H9 (cell line): ENCODE data around the gene DSN1. TPM values are rescaled to one million over a fixed set of nuclear protein-coding genes. Genes with fewer than 3 reads are reported as not detected.
A peak's percentile ranks its signal among the peaks of the same experiment; 100 is the strongest.

Experiments
- DNase-seq: peaks from one replicate; pipeline ENCODE4 v3.0.0-alpha.2; 2017
- H2AFZ ChIP-seq: one replicate; pipeline ENCODE4 v1.6.1; 2013; ENCODE audit warnings: mild to moderate bottlenecking, low read length, control low read depth, moderate library complexity
- H2AK5ac ChIP-seq: 2 replicates; pipeline ENCODE4 v1.6.1; 2013; ENCODE audit warnings: low read length, control low read depth, mixed read lengths; ENCODE audit not compliant: insufficient read length
- H2BK120ac ChIP-seq: one replicate; pipeline ENCODE4 v1.6.1; 2013; ENCODE audit warnings: low read depth, mild to moderate bottlenecking, low read length, control low read depth, inconsistent platforms; ENCODE audit not compliant: poor library complexity, severe bottlenecking
- H2BK12ac ChIP-seq: 2 replicates; pipeline ENCODE4 v1.6.1; 2013; ENCODE audit warnings: low read length, control low read depth, mixed read lengths, low read depth; ENCODE audit not compliant: insufficient read length
- H2BK15ac ChIP-seq: 2 replicates; pipeline ENCODE4 v1.6.1; 2013; ENCODE audit warnings: low read depth, low read length, control low read depth
- H2BK20ac ChIP-seq: one replicate; pipeline ENCODE4 v1.6.1; 2013; ENCODE audit warnings: low read depth, mild to moderate bottlenecking, low read length, control low read depth, inconsistent platforms; ENCODE audit not compliant: poor library complexity, severe bottlenecking
- H2BK5ac ChIP-seq: 2 replicates; pipeline ENCODE4 v1.6.1; 2013; ENCODE audit warnings: low read length, control low read depth, mixed read lengths; ENCODE audit not compliant: insufficient read length
- H3K14ac ChIP-seq: 2 replicates; pipeline ENCODE4 v1.6.1; 2013; ENCODE audit warnings: low read length, control low read depth; ENCODE audit not compliant: insufficient read depth
- H3K18ac ChIP-seq: 2 replicates; pipeline ENCODE4 v1.6.1; 2013; ENCODE audit warnings: low read depth, mild to moderate bottlenecking, mixed read lengths, low read length, control low read depth; ENCODE audit not compliant: insufficient read length
- H3K23ac ChIP-seq: 2 replicates; pipeline ENCODE4 v1.6.1; 2013; ENCODE audit warnings: low read length, control low read depth, mixed read lengths, low read depth; ENCODE audit not compliant: insufficient read length
- H3K23me2 ChIP-seq: 2 replicates; pipeline ENCODE4 v1.6.1; 2013; ENCODE audit warnings: low read depth, mild to moderate bottlenecking, mixed read lengths, low read length, control low read depth; ENCODE audit not compliant: insufficient read length, poor library complexity, severe bottlenecking
- H3K27ac ChIP-seq: 2 replicates; pipeline ENCODE4 v1.5.1; 2013; ENCODE audit warnings: low read length, control low read depth, mixed read lengths, low read depth; ENCODE audit not compliant: insufficient read length
- H3K27me3 ChIP-seq: 2 replicates; pipeline ENCODE4 v1.6.1; 2013; ENCODE audit warnings: low read length, control low read depth, inconsistent platforms; ENCODE audit not compliant: insufficient read depth
- H3K4ac ChIP-seq: 2 replicates; pipeline ENCODE4 v1.6.1; 2013; ENCODE audit warnings: low read depth, mild to moderate bottlenecking, control low read depth, inconsistent platforms, low read length, moderate library complexity
- H3K4me1 ChIP-seq: 2 replicates; pipeline ENCODE4 v1.6.1; 2013; ENCODE audit warnings: low read length, control low read depth, inconsistent platforms; ENCODE audit not compliant: insufficient read depth
- H3K4me2 ChIP-seq: 2 replicates; pipeline ENCODE4 v1.6.1; 2013; ENCODE audit warnings: low read length, control low read depth, mixed read lengths; ENCODE audit not compliant: insufficient read length, insufficient read depth
- H3K56ac ChIP-seq: 2 replicates; pipeline ENCODE4 v1.6.1; 2013; ENCODE audit warnings: low read depth, mild to moderate bottlenecking, mixed read lengths, low read length, control low read depth; ENCODE audit not compliant: insufficient read length
- H3K79me1 ChIP-seq: 2 replicates; pipeline ENCODE4 v1.6.1; 2013; ENCODE audit warnings: low read depth, mild to moderate bottlenecking, moderate library complexity, low read length, control low read depth, inconsistent platforms; ENCODE audit not compliant: insufficient read depth, poor library complexity, severe bottlenecking
- H3K79me2 ChIP-seq: 2 replicates; pipeline ENCODE4 v1.6.1; 2013; ENCODE audit warnings: low read length, control low read depth, inconsistent platforms; ENCODE audit not compliant: insufficient read depth
- H3K9ac ChIP-seq: 2 replicates; pipeline ENCODE4 v1.6.1; 2013; ENCODE audit warnings: low read length, control low read depth, mixed read lengths; ENCODE audit not compliant: insufficient read length; ENCODE audit errors: extremely low read depth
- H3K9me3 ChIP-seq: one replicate; pipeline ENCODE4 v1.6.1; 2013; ENCODE audit warnings: low read depth, low read length, inconsistent platforms; ENCODE audit not compliant: control insufficient read depth
- H3T11ph ChIP-seq: one replicate; pipeline ENCODE4 v1.6.1; 2013; ENCODE audit warnings: mild to moderate bottlenecking, low read length, control low read depth, inconsistent platforms
- H4K20me1 ChIP-seq: one replicate; pipeline ENCODE4 v1.6.1; 2013; ENCODE audit not compliant: control insufficient read depth, insufficient read length, insufficient read depth
- H4K5ac ChIP-seq: 2 replicates; pipeline ENCODE4 v1.6.1; 2013; ENCODE audit warnings: low read depth, mild to moderate bottlenecking, mixed read lengths, low read length, control low read depth; ENCODE audit not compliant: insufficient read length
- H4K8ac ChIP-seq: replicated peaks from 2 replicates; pipeline ENCODE4 v1.6.1; 2013; ENCODE audit warnings: low read length, control low read depth, mixed read lengths, low read depth; ENCODE audit not compliant: insufficient read length
- H4K91ac ChIP-seq: 2 replicates; pipeline ENCODE4 v1.6.1; 2013; ENCODE audit warnings: low read depth, mild to moderate bottlenecking, moderate library complexity, mixed read lengths, low read length, control low read depth; ENCODE audit not compliant: insufficient read length
- H3K27ac Mint-ChIP-seq, 3 experiments: 2 replicates in 2 of 3; 3 replicates in 1 of 3; pipeline ENCODE4 v1.8.0; 2020 to 2021; ENCODE audit warnings: mixed read lengths in 3 of 3, mild to moderate bottlenecking in 1 of 3, moderate library complexity in 1 of 3
- H3K27me3 Mint-ChIP-seq: 2 replicates; pipeline ENCODE4 v1.8.0; 2021; ENCODE audit warnings: low read depth, mild to moderate bottlenecking, moderate library complexity, mixed read lengths
- H3K36me3 Mint-ChIP-seq, 3 experiments: 2 replicates in 2 of 3; 3 replicates in 1 of 3; pipeline ENCODE4 v1.8.0; 2020 to 2021; ENCODE audit warnings: low read depth in 3 of 3, mixed read lengths in 3 of 3; ENCODE audit not compliant: insufficient read depth in 1 of 3
- H3K4me1 Mint-ChIP-seq, 2 experiments: 2 replicates each; pipeline ENCODE4 v1.8.0; 2020; ENCODE audit warnings: mixed read lengths in 2 of 2
- H3K4me3 Mint-ChIP-seq, 2 experiments: 2 replicates in 1 of 2; 3 replicates in 1 of 2; pipeline ENCODE4 v1.8.0; 2020 to 2021; ENCODE audit warnings: mild to moderate bottlenecking in 2 of 2, mixed read lengths in 2 of 2, moderate library complexity in 1 of 2
- H3K9me3 Mint-ChIP-seq, 2 experiments: 2 replicates in 1 of 2; 3 replicates in 1 of 2; pipeline ENCODE4 v1.8.0; 2020; ENCODE audit warnings: mild to moderate bottlenecking in 2 of 2, mixed read lengths in 2 of 2, moderate library complexity in 1 of 2
- CTCF ChIP-seq: fragments of 200-600 bp; sonication (generic); conservative IDR thresholded peaks from 3 replicates; pipeline ENCODE4 v1.8.0; 2021; ENCODE audit warnings: antibody characterized with exemption, mild to moderate bottlenecking
- WGBS: extraction: QIAGEN DNeasy Blood & Tissue Kit; methylation state at CpG from one replicate; pipeline ENCODE4 v1.1.7; 2013; ENCODE audit warnings: missing lambda C conversion rate, low lambda C conversion rate, mixed read lengths; ENCODE audit not compliant: insufficient read length; ENCODE audit errors: extremely low coverage; 5-methylcytosine and 5-hydroxymethylcytosine counted together
- total RNA-seq: library from RNA; stranded (reverse); gene quantifications from 2 replicates; pipeline ENCODE4 v1.2.1, GENCODE V29; 2021

DSN1 gene
- total RNA-seq, 1 experiment from 2014 or later, result 22.8 TPM

- no peak overlapping the region for H2AFZ ChIP-seq
- no peaks in the 10 kb centered on the region for H3K4me1 ChIP-seq
- no peak overlapping the region for H4K91ac ChIP-seq
- H4K20me1 ChIP-seq, result no peaks in the 10 kb centered on the region
- peaks cover 2 to 45% (median 40%) of the 10 kb centered on the region in 3 experiments; a peak in 6 of 7 replicates for H3K36me3 Mint-ChIP-seq
- no peak overlapping the region for H3T11ph ChIP-seq
- no peak overlapping the region for H2BK20ac ChIP-seq
- H2AK5ac ChIP-seq, result no peak overlapping the region
- no peak overlapping the region for H2BK15ac ChIP-seq
- TF ChIP-seq CTCF, result no peak
- H3K18ac ChIP-seq, result no peak overlapping the region
- no peak overlapping the region for H3K9ac ChIP-seq
- no peak overlapping the region for H3K14ac ChIP-seq
- H3K23ac ChIP-seq, result no peak overlapping the region
- peaks cover 18 to 23% of the 10 kb centered on the region in 2 experiments for H3K4me1 Mint-ChIP-seq
- no peak overlapping the region for H2BK120ac ChIP-seq
- no peak overlapping the region for H4K5ac ChIP-seq
- no peak overlapping the region for H3K4me3 Mint-ChIP-seq
- no peaks in the 10 kb centered on the region for H3K79me1 ChIP-seq
- no peaks in the 10 kb centered on the region for H3K9me3 Mint-ChIP-seq
- H4K8ac ChIP-seq, result no peak overlapping the region
- no peaks in the 10 kb centered on the region for H3K27me3 Mint-ChIP-seq
- no peak overlapping the region for H2BK12ac ChIP-seq
- H3K56ac ChIP-seq, result no peak overlapping the region
- no peaks in the 10 kb centered on the region for H3K27me3 ChIP-seq
- no peaks in the 10 kb centered on the region for H3K23me2 ChIP-seq
- H3K27ac Mint-ChIP-seq, result peak overlapping the region in 1 of 3 experiments; percentile 87; a peak in 2 of 7 replicates
- H3K79me2 ChIP-seq, result no peaks in the 10 kb centered on the region
- no peak overlapping the region for H3K4me2 ChIP-seq
- no peak for DNase-seq
- H3K4ac ChIP-seq, result no peak overlapping the region
- H3K27ac ChIP-seq, result no peak overlapping the region
- H3K9me3 ChIP-seq, result no peaks in the 10 kb centered on the region
- WGBS, result no CpG with 5 or more reads among the region's 7 CpGs
- no peak overlapping the region for H2BK5ac ChIP-seq
These were observed 48.4 kb upstream of the DSN1 start for GRCh38 chr20:36821964-36822437.
